Erythroblast (primary cell): Measurements from ENCODE around the gene KRTAP10-7.

Experiments used
- GATA1 ChIP-seq: IDR thresholded peaks from 2 replicates; pipeline ENCODE4 v1.6.1; 2011; ENCODE audit warnings: low read depth, mild to moderate bottlenecking, control low read depth, low read length, moderate library complexity
- POLR2A ChIP-seq: IDR thresholded peaks from 2 replicates; pipeline ENCODE4 v1.6.1; 2011; ENCODE audit warnings: mild to moderate bottlenecking, low read length

DNA sequence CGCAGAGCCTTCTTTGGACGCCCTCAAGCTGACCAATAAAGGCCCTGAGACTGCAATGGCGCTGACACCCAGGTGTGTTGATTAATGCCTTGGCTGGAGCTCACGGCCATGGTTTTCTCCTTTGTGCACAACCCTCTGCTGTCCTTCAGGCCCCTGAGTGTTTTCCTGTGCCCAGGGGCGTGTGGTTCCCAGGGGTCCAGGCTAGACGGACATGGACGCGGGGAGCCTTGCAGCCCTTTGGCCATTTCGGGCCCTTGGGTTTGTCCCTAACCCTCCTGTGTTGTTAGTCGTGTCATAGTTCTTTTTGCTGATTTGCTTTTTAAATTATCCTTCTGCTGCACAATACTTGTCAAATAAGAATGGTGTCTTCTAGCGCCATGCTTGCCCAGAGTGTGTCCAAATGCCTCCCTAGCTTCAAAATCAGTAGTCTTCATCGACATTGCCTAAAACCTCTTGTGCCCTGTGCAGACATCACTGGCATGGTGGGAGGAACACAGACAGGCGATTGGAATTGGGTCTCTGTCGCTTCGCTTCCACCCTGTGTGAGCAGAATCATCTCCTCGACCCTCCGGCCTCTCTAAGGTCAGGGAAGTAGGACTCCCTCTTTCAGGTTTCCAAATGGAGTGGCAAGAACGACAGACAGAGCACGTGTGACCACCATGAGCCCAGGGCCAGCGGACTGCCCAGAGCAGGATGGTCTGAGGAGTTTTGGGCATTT lies 24.9 kb upstream of the KRTAP10-7 start:
- TF ChIP-seq POLR2A (no peak), GATA1 (no peak)
